ENCODE data around the gene TTF1. TPM values are rescaled to one million over a fixed set of nuclear protein-coding genes. Genes with fewer than 3 reads are reported as not detected.

The TTF1 gene, protein sequence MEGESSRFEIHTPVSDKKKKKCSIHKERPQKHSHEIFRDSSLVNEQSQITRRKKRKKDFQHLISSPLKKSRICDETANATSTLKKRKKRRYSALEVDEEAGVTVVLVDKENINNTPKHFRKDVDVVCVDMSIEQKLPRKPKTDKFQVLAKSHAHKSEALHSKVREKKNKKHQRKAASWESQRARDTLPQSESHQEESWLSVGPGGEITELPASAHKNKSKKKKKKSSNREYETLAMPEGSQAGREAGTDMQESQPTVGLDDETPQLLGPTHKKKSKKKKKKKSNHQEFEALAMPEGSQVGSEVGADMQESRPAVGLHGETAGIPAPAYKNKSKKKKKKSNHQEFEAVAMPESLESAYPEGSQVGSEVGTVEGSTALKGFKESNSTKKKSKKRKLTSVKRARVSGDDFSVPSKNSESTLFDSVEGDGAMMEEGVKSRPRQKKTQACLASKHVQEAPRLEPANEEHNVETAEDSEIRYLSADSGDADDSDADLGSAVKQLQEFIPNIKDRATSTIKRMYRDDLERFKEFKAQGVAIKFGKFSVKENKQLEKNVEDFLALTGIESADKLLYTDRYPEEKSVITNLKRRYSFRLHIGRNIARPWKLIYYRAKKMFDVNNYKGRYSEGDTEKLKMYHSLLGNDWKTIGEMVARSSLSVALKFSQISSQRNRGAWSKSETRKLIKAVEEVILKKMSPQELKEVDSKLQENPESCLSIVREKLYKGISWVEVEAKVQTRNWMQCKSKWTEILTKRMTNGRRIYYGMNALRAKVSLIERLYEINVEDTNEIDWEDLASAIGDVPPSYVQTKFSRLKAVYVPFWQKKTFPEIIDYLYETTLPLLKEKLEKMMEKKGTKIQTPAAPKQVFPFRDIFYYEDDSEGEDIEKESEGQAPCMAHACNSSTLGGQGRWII
- total RNA-seq = 12.5 and 14.1 TPM in 2 replicates

DNA sequence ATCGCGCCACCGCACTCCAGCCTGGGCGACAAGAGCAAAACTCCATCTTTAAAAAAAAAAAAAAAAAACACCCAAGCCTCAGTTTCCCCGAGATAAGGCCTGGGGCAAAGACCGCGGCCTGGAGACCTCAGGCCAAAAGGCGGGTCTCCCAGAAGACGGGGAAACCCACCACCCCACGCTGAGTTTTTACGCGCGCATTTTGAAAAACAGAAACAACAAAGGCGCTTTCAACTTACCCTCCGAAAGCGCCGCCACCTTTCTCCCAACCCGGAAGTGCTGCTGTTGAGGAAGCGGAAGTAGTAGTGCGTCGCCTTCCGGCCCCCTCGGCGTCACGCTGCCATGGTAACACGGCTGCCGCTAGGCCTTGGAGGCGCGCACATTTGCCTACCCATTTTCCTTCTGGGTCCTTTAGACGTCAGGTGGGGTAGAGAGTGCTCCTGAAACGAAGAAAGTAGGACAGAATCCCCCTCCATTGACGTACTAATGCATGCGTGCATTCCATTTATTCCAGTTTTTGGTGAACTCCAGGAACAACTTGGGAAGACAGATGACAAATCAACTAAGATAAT lies at the start of gene TTF1:
TSS of gene TTF1 (minus strand) at position 287 of the 569 bp plus-strand sequence. CDS start 4,019 bp downstream, outside the sequence.

DNA sequence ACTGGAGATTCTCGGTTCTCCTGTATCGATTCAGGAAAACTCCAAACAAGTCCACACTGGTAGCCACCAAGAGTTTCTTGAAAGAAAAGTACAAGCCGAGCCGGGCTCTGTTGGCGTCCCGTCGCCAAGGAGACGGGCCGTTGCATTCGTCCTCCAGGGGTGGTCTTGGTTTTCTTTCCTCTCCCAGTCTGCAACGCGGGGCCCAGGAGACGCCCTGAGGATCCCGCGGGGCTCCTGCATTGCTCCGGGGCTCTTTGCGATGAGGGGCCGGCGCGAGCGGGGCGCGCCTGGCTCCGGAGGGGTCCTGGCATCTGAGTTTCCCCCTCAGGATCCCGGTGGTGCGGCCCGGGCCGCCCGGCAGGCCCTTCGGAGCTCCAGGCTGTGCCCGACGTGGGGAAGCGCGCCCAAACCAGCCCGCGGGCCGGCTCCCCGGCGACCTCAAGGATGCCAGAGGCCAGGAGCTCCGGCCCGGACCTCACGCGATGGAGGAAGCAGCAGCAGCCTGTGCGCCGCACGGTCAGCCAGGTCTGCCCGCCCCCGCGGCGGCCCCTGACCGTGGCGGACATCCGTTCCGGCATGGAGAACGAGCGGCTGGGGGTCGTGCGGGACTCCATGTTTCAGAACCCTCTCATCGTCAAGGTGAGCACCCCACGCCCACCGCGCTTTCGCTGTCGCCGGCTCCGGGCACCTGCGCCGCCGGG lies 3.3 kb upstream of the TTF1 start, which contains the start of gene CFAP77:
TSS of gene CFAP77 (plus strand) at position 384 of the 701 bp plus-strand sequence. CDS start at position 445, 61 bp downstream.

DNA sequence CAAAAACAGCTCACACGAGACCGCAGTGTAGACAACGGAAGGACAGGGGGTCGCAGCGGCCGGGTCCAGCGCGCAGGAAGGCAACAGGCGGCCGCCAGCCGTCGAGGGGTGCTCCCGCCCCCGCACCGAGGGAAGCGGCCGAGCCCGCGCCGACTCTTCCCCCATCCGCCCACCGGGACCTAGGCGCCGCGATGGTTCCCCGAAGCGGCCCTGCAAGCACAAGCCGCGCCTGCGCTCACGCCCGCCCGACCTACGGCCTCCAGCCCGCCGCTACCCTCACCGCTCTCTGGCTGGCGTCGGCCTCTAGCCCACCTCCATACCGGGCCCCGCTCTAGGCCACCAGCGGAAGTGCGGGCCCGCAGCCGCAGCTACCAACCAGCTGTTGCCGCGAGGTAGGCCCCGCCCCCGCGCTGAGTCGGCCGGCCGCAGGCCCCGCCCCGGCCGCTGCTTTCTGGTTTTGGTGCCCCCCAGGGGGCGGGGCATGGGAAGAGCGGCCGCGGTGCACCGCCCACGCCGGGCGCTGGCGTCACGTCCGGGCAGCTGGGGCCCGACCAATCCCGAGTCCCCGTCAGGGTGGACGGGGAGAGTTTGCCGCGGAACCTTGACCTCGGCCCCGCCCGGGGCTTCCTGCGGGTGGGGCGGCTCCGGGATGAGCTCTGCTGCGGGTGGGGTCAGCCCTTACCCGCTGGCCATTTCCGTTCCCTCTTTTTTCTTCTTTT lies 51.8 kb downstream of the TTF1 start, which contains the start of gene SETX:
TSS of gene SETX (minus strand) at position 350 of the 719 bp plus-strand sequence. CDS start 5,558 bp downstream, outside the sequence.

Small RNA genes within 50 kb of the gene (small RNA-seq; reads per million reads assigned to genes)
- not detected for gene RNU5D-2P

Other genes starting within 250 kb of the TTF1 start
- 0.07 and 0.13 TPM in 2 replicates for gene NTNG2, start 244.8 kb downstream of the TTF1 start, total RNA-seq
- gene SETX, start 51.9 kb downstream of the TTF1 start, total RNA-seq = 85.9 and 97.7 TPM in 2 replicates
- gene CFAP77, start 3.4 kb upstream of the TTF1 start, total RNA-seq = not detected in 2 replicates
- not detected in 2 replicates for gene BARHL1, start 175.8 kb upstream of the TTF1 start, total RNA-seq

Data from thoracic aorta endothelial cell (primary cell).